Stimulated activated CD4-positive, alpha-beta T cell treated with anti-CD3 and anti-CD28 coated beads, TNF-alpha, amount 100 ng/mL, for 24 hours (primary cell): ENCODE measurements around the gene IGFBP1.

Experiments used
- DNase-seq, 3 experiments: peaks; one replicate each; pipeline ENCODE4 v3.0.0-alpha.2; 2020; ENCODE audit warnings: low read depth in 3 of 3

The IGFBP1 gene

GRCh38 chr7:45902820-45903219 lies 14.5 kb downstream of the IGFBP1 start:
- DNase-seq: no peak

GRCh38 chr7:45909561-45909960 lies 21.3 kb downstream of the IGFBP1 start:
- no peak for DNase-seq

- no peak for DNase-seq
Measured at GRCh38 chr7:45910855-45911254, 22.6 kb downstream of the IGFBP1 start.

GRCh38 chr7:45911311-45911710 lies 23.0 kb downstream of the IGFBP1 start:
- DNase-seq: no peak

DNA sequence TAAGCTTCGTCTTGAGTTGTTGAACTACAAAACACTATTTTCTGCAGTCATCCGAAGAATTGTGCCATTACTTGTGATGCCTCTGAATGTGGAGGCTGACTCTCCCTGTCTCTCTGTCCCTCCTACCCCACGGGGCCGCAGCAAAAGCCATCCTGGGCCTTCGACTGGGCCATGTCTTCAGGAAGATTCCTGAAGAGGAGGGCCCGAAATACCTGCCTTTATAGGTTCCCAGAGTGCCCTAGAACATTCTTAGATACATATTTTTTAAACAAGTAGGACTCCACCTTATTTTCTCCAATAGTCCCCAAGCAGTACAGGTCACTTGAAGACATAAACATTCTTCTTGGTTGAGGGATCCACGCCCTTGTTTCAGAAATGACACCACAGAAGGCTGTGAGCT lies 24.7 kb downstream of the IGFBP1 start:
- DNase-seq: no peak

GRCh38 chr7:45914911-45915310 lies 26.6 kb downstream of the IGFBP1 start:
- no peak for DNase-seq

- no peak for DNase-seq
Measured at GRCh38 chr7:45915606-45916005, 27.3 kb downstream of the IGFBP1 start.

DNA sequence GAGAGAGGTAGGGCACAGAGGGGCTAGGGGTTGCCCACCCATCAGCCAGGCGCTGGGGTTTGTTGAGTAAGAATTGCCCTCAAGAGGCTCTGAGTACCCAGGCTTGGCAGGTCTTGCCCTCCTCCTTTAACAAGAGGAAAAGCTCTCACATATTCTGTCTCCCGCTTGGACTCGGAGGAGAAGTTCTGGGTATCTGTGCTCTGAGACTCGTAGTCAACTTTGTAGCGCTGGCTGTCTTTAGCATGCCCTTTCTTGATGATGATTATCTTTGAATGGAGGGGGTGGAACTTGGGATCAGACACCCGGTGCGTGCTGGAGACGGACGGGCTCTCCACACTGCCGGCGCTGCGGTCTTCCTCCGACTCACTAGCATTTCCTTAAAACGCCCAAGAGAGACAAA lies 28.8 kb downstream of the IGFBP1 start:
- DNase-seq: no peak

GRCh38 chr7:45917658-45918057 lies 29.4 kb downstream of the IGFBP1 start:
- DNase-seq: peak; percentile 45 to 71 (median 65)

GRCh38 chr7:45918556-45918955 lies 30.3 kb downstream of the IGFBP1 start:
- no peak for DNase-seq

- DNase-seq: no peak
Measured at GRCh38 chr7:45919231-45919784, 31.0 kb downstream of the IGFBP1 start.

DNA sequence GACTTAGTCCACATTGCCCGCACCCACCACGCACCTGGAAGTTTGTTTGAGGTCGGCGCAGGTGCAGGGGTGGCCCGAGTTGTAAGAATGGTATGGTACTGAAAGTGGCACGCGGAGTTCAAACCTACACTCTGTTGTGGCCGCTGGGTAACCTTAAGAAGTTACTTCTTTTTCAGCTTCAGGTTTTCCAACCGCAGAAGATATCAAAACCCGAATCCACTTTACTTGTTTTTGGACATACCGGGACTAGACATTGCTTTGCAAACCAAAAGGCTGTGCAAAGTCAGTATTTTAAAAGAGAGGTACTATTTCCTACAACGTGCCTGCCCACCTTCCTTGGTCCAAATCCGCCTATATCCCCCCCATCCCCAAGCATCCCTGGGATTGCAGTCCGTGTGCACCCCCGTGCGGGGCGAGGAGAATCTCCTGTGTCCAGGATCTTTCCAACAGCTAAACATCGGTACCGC lies 31.7 kb downstream of the IGFBP1 start:
- no peak for DNase-seq

DNA sequence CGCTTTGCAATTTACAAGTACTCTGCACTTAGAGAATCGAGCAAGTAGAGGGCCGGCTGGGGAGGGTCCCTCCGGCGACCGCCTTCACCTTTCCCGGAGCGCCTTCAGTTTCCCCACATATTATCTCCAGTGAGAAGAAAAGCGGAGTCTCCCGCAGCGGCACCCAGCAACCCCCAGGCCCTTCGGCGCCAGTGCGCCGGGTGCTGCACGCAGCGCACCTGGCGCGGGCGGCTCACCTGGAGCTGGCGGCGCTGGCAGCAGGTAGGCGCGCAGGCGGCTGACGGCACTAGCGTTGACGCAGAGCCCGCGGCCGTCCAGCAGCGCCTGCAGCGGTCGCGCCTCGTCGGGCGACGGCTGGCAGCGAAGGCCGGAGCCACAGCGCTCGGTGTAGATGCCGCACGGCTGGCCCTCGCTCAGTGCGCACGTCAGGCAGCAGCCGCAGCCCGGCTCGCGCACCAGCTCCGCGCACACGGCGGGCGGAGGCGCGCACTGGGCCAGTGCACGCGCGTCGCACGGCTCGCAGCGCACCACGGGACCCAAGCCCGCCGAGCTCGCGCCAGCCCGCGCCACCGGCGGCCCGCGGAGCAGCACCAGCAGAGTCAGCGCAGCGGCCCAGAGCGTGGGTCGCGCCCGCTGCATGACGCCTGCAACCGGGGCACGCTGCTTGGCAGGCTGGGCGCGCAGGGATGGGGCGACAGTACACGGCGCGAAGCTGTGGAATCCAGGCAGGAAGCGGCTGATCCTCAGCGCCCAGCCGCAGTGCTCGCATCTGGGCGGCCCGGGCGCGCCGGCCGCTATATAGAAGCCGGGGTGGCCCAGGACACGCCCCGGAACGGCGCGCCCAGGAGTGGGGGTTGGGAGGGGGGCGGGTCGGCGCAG lies 32.5 kb downstream of the IGFBP1 start, which contains the start of gene IGFBP3:
Gene IGFBP3, minus strand, starts transcription at position 771 of the 879 bp plus-strand sequence. Its CDS starts 132 bp downstream, at position 639.
- no peak for DNase-seq

DNA sequence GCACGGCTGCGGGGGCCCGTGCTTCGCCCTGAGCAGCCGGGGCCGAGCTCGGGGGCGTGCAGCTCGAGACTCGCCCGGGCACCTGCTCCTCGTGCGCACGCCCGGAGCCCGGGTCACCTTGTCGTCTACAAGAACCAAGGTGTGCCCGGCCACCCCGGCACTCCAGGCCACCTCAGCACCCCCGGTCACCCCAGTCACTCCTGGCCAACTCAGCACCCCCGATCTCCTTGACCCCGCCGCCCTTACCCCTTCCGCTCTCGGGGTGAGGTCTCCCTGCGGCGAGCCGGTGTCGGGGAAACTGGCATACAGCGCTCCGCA lies 33.1 kb downstream of the IGFBP1 start:
- DNase-seq: no peak

GRCh38 chr7:45921699-45922519 lies 33.6 kb downstream of the IGFBP1 start:
- no peak for DNase-seq

DNA sequence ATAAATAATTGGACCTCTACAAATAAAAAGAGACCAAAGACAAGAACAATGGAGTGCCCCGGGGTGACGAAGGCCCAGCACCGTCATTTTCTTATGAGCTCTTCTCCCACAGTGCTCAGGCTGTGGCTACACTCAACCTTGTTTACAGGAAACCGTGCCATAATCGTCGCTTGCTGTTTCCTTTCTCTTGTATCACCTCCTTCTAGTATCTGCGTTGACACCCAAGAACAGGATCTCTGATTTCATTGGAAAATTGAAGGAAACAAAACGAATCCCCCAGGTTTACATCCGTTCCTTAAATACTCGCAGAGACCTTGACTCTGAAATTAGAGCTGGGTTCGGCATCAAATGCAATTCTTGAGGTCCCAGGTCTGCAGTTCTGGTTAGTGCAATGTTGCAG lies 34.5 kb downstream of the IGFBP1 start:
- DNase-seq: no peak

- DNase-seq: peak in 2 of 3 experiments; percentile 23 to 55
Measured at GRCh38 chr7:45923290-45923689, 35.0 kb downstream of the IGFBP1 start.

DNA sequence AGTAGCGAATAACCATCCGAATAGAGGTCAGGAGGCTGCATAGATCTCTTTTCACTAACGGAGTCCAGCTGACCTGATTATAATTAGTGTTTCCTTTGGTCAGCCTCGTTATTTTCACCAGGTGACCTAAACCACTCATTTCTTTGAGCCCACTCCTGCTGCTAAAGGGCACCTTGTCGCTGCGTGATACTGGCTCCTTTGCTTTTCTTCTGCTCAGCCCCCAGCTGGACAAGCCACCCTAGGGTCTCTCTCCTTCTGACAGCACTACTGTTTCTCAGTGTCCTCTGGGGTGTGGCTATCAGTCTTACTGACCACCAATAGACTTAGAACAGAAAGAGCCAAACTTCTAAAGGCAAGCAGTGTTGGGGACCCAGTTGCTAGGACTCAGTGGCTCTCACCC lies 35.5 kb downstream of the IGFBP1 start:
- no peak for DNase-seq

DNA sequence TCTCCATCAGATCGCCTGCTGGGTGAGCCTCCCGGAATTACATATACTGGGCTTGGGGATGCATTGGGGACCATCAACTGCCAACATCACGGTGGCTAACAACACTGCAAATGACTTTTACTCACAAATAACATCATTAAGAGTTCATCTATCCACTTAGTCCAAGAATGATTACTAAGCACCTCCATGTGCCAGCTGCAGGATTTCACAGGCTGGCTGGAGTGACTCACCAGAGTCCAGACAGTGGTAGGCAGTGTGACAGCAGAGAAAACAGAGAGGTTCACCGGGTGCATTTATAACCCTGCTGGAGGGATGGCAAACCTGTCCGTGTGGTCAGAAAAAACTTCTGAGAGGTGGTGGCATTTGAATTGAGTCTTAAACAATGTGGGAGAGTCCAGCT lies 36.0 kb downstream of the IGFBP1 start:
- DNase-seq: no peak

DNA sequence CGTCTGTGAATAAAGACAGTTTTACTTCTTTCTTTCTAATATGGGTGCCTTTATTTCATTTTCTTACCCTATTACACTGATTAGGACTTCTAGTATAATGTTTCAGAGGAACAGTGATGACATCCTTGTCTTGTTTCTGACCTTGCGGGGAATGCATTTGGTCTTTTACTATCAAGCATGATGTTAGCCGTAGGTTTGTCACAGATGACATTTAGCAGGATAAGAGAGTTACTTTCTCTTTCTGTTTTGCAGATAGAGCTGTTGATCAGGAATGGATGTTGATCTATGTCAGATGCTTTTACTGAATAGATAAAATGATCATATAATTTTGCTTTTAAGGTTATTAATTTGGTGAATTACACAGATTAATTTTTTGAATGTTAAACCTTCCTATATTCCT lies 39.4 kb downstream of the IGFBP1 start:
- no peak for DNase-seq

DNA sequence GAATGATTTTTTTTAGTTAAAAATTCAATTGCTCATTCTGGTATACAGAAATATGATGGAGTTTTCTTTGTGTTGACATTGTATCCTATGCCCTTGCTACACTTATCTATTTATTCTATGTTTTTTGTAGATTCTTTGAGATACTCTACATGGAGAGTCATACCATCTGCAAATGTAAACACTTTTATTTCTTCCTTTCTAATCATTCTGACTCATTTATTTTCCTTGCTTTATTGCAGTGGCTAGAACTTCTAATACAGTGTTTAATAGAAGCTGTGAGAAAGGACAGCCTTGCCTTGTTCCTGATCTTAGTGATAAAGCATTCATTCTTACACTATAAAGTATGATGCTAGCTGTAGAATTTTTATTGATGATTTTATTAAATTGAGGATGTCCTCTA lies 42.7 kb downstream of the IGFBP1 start:
- DNase-seq: no peak

DNA sequence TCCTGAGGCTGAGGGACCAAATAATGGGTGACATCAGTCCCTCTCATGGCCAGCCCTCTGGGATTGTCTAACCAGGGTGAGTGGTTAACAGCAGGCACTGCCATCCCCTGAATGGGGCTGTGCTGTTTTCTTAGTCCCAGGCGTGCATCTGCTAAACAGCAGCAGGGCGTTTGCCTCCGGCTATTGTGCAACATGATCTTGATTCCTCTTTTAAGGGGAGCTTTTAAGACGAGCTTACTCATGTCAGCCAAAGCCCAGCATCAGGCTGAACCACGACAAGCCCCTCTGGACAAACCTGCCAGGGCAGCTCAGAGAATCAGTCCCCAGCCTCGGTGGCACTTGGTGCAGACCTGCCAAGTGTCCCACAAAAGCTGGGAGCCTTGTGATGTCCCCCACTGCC lies 49.0 kb downstream of the IGFBP1 start:
- DNase-seq: no peak

- no peak for DNase-seq
Measured at GRCh38 chr7:45937862-45938261, 49.6 kb downstream of the IGFBP1 start.
